ENCODE data around the gene HNRNPU. TPM values are rescaled to one million over a fixed set of nuclear protein-coding genes. Genes with fewer than 3 reads are reported as not detected.

HNRNPU gene
- total RNA-seq, 4 donors from 2014 or later, result 325 to 565 (median 451) TPM

- no peak for ATAC-seq (ENCODE audit: low FRiP score)
- DNase-seq (ENCODE audit: low spot score), result no peak
- TF ChIP-seq CTCF (IDR thresholded peaks at IDR 0.05), result no peak
Measured at GRCh38 chr1:244802556-244803239, 61.6 kb downstream of the HNRNPU start.

GRCh38 chr1:244802041-244802440, 62.3 kb downstream of the HNRNPU start:
- DNase-seq (ENCODE audit: low spot score), result no peak
- ATAC-seq (ENCODE audit: low FRiP score), result no peak
- no peak for TF ChIP-seq CTCF (IDR thresholded peaks at IDR 0.05)

- ATAC-seq (ENCODE audit: low FRiP score), result no peak
- DNase-seq (ENCODE audit: low spot score), result no peak
- no peak for TF ChIP-seq CTCF (IDR thresholded peaks at IDR 0.05)
Measured at GRCh38 chr1:244801246-244801645, 63.1 kb downstream of the HNRNPU start.

- TF ChIP-seq CTCF (IDR thresholded peaks at IDR 0.05), result no peak
- DNase-seq (ENCODE audit: low spot score), result no peak
- no peak for ATAC-seq (ENCODE audit: low FRiP score)
Measured at GRCh38 chr1:244800821-244801220, 63.5 kb downstream of the HNRNPU start.

Other genes with a start within 250 kb of the HNRNPU start
- 10 to 100 TPM; 33.4 to 47.6 (median 35.4) TPM for gene DESI2, start 211.4 kb downstream of the HNRNPU start, total RNA-seq
- 10 to 100 TPM; 19.4 to 43.2 (median 24.1) TPM for gene COX20, start 28.9 kb downstream of the HNRNPU start, total RNA-seq

Data from omental fat pad (tissue), 4 donors.